GM18499 (cell line): ENCODE data around the gene CDH8.

Experiments used
- ATAC-seq: cut with Tn5 transposase; IDR thresholded peaks from one replicate; pipeline ENCODE4 v1.9.1; 2021; ENCODE audit warnings: moderate number of reproducible peaks; ENCODE audit not compliant: insufficient read depth, unreplicated experiment

The CDH8 gene

GRCh38 chr16:61877436-61877835 is 158.8 kb downstream of the CDH8 start:
- ATAC-seq: no peak

- no peak for ATAC-seq
Observed at GRCh38 chr16:61872778-61873119, 163.5 kb downstream of the CDH8 start.

GRCh38 chr16:61871837-61872777 is 164.1 kb downstream of the CDH8 start:
- no peak for ATAC-seq

GRCh38 chr16:61862221-61863155 is 173.8 kb downstream of the CDH8 start:
- ATAC-seq: no peak

- ATAC-seq: no peak
Observed at GRCh38 chr16:61858988-61859387, 177.2 kb downstream of the CDH8 start.

- no peak for ATAC-seq
Observed at GRCh38 chr16:61842666-61843065, 193.6 kb downstream of the CDH8 start.

GRCh38 chr16:61836804-61837393 is 199.3 kb downstream of the CDH8 start:
- no peak for ATAC-seq

GRCh38 chr16:61834082-61834481 is 202.2 kb downstream of the CDH8 start:
- ATAC-seq: no peak

GRCh38 chr16:61831351-61831917 is 204.8 kb downstream of the CDH8 start:
- ATAC-seq: no peak

GRCh38 chr16:61829631-61830030 is 206.6 kb downstream of the CDH8 start:
- no peak for ATAC-seq

- ATAC-seq: no peak
Observed at GRCh38 chr16:61823326-61823725, 212.9 kb downstream of the CDH8 start.

- no peak for ATAC-seq
Observed at GRCh38 chr16:61820820-61821219, 215.4 kb downstream of the CDH8 start.

GRCh38 chr16:61820398-61820797 is 215.8 kb downstream of the CDH8 start:
- ATAC-seq: no peak

GRCh38 chr16:61818850-61819249 is 217.4 kb downstream of the CDH8 start:
- ATAC-seq: no peak

- no peak for ATAC-seq
Observed at GRCh38 chr16:61817583-61818278, 218.5 kb downstream of the CDH8 start.

GRCh38 chr16:61814726-61815347 is 221.4 kb downstream of the CDH8 start:
- ATAC-seq: no peak

- ATAC-seq: no peak
Observed at GRCh38 chr16:61813339-61813738, 222.9 kb downstream of the CDH8 start.

- ATAC-seq: no peak
Observed at GRCh38 chr16:61812251-61812650, 224.0 kb downstream of the CDH8 start.

- no peak for ATAC-seq
Observed at GRCh38 chr16:61807551-61807950, 228.7 kb downstream of the CDH8 start.
